Parathyroid adenoma (tissue), 2 donors: ENCODE data around the gene NFATC2.

Experiments used
- H2AFZ ChIP-seq: fragments of 300-600 bp; sonication (generic); one replicate; pipeline ENCODE4 v1.7.0; 2017; ENCODE audit warnings: antibody characterized with exemption, mild to moderate bottlenecking
- H3K27ac ChIP-seq: fragments of 300-600 bp; sonication (generic); one replicate; pipeline ENCODE4 v1.7.0; 2017
- H3K27me3 ChIP-seq: fragments of 300-600 bp; sonication (generic); one replicate; pipeline ENCODE4 v1.7.0; 2017; ENCODE audit warnings: low read length; ENCODE audit not compliant: control insufficient read depth, insufficient read depth
- H3K36me3 ChIP-seq: fragments of 300-600 bp; sonication (generic); one replicate; pipeline ENCODE4 v1.7.0; 2017; ENCODE audit warnings: low read length; ENCODE audit not compliant: control insufficient read depth, insufficient read depth
- H3K4me1 ChIP-seq: fragments of 300-600 bp; sonication (generic); one replicate; pipeline ENCODE4 v1.7.0; 2017; ENCODE audit warnings: control low read depth
- H3K4me2 ChIP-seq: fragments of 300-600 bp; sonication (generic); one replicate; pipeline ENCODE4 v1.7.0; 2017; ENCODE audit warnings: low read length
- H3K4me3 ChIP-seq: fragments of 300-600 bp; sonication (generic); one replicate; pipeline ENCODE4 v1.7.0; 2017; ENCODE audit warnings: low read depth, low read length
- H3K79me2 ChIP-seq: fragments of 300-600 bp; sonication (generic); one replicate; pipeline ENCODE4 v1.7.0; 2017; ENCODE audit warnings: control low read depth
- H3K9ac ChIP-seq: fragments of 300-600 bp; sonication (generic); one replicate; pipeline ENCODE4 v1.7.0; 2017; ENCODE audit warnings: mild to moderate bottlenecking
- H3K9me3 ChIP-seq: fragments of 300-600 bp; sonication (generic); one replicate; pipeline ENCODE4 v1.7.0; 2017; ENCODE audit warnings: low read length; ENCODE audit not compliant: control insufficient read depth
- TF ChIP-seq, protein P1 (sequence below): fragments of 300-600 bp; sonication (generic); IDR thresholded peaks from one replicate; pipeline ENCODE4 v1.7.0; 2017; ENCODE audit warnings: antibody characterized with exemption, mild to moderate bottlenecking
- donor health status: primary hyperparathyroidism.

Gene NFATC2

GRCh38 chr20:51451484-51451883 is 91.0 kb downstream of the NFATC2 start:
- H3K79me2 ChIP-seq = no peaks in the 10 kb centered on the region
- no peak overlapping the region for H3K4me3 ChIP-seq
- H3K4me1 ChIP-seq = peaks cover 18% of the 10 kb centered on the region
- no peak overlapping the region for H3K27ac ChIP-seq
- H3K27me3 ChIP-seq = no peaks in the 10 kb centered on the region
- H3K36me3 ChIP-seq = no peaks in the 10 kb centered on the region
- H3K4me2 ChIP-seq = no peak overlapping the region
- TF ChIP-seq, protein P1, sequence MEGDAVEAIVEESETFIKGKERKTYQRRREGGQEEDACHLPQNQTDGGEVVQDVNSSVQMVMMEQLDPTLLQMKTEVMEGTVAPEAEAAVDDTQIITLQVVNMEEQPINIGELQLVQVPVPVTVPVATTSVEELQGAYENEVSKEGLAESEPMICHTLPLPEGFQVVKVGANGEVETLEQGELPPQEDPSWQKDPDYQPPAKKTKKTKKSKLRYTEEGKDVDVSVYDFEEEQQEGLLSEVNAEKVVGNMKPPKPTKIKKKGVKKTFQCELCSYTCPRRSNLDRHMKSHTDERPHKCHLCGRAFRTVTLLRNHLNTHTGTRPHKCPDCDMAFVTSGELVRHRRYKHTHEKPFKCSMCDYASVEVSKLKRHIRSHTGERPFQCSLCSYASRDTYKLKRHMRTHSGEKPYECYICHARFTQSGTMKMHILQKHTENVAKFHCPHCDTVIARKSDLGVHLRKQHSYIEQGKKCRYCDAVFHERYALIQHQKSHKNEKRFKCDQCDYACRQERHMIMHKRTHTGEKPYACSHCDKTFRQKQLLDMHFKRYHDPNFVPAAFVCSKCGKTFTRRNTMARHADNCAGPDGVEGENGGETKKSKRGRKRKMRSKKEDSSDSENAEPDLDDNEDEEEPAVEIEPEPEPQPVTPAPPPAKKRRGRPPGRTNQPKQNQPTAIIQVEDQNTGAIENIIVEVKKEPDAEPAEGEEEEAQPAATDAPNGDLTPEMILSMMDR = no peak
- H3K9ac ChIP-seq = no peak overlapping the region
- no peaks in the 10 kb centered on the region for H3K9me3 ChIP-seq
- H2AFZ ChIP-seq = no peak overlapping the region

- Histone ChIP-seq H3K4me2 (no peak overlapping the region), H3K79me2 (no peaks in the 10 kb centered on the region), H3K4me1 (peaks cover 19% of the 10 kb centered on the region), H3K9me3 (no peaks in the 10 kb centered on the region), H3K27me3 (no peaks in the 10 kb centered on the region), H3K9ac (no peak overlapping the region), H3K36me3 (no peaks in the 10 kb centered on the region), H2AFZ (no peak overlapping the region), H3K4me3 (no peak overlapping the region), H3K27ac (no peak overlapping the region)
- TF ChIP-seq, protein P1 = no peak
Observed at GRCh38 chr20:51450984-51451383, 91.5 kb downstream of the NFATC2 start.

DNA sequence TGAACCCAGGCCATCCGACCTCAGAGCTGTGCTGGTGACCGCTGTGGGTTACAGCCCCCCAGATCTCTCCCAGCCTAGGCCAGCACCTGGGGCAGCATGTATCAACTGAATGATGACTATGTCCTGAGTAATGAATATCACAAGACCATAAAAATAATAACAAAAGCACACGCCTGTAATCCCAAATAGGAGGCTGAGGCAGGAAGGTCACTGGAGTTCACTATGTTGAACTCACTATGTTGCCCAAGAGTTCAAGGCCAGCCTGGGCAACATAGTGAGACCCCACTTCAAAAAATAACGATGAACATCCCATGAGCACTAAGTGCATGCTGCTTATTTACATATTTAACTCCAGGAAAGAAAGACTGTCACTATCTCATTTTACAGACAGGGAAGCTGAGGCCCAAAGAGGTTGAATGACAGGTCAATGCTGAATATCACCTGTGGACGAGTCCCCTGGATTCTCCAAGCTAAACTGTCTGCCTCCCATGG is 92.3 kb downstream of the NFATC2 start:
- Histone ChIP-seq H3K4me3 (no peak overlapping the region), H3K9me3 (no peaks in the 10 kb centered on the region), H2AFZ (no peak overlapping the region), H3K79me2 (no peaks in the 10 kb centered on the region), H3K27me3 (no peaks in the 10 kb centered on the region), H3K27ac (no peak overlapping the region), H3K9ac (no peak overlapping the region), H3K4me2 (no peak overlapping the region), H3K36me3 (no peaks in the 10 kb centered on the region), H3K4me1 (peaks cover 25% of the 10 kb centered on the region)
- TF ChIP-seq, protein P1 = no peak

- no peak overlapping the region for H3K27ac ChIP-seq
- H3K9me3 ChIP-seq = no peaks in the 10 kb centered on the region
- H3K4me1 ChIP-seq = peaks cover 25% of the 10 kb centered on the region
- H2AFZ ChIP-seq = no peak overlapping the region
- H3K27me3 ChIP-seq = no peaks in the 10 kb centered on the region
- TF ChIP-seq, protein P1 = no peak
- H3K79me2 ChIP-seq = no peaks in the 10 kb centered on the region
- no peak overlapping the region for H3K4me3 ChIP-seq
- no peak overlapping the region for H3K9ac ChIP-seq
- H3K36me3 ChIP-seq = no peaks in the 10 kb centered on the region
- no peak overlapping the region for H3K4me2 ChIP-seq
Observed at GRCh38 chr20:51449498-51450220, 92.9 kb downstream of the NFATC2 start.

DNA sequence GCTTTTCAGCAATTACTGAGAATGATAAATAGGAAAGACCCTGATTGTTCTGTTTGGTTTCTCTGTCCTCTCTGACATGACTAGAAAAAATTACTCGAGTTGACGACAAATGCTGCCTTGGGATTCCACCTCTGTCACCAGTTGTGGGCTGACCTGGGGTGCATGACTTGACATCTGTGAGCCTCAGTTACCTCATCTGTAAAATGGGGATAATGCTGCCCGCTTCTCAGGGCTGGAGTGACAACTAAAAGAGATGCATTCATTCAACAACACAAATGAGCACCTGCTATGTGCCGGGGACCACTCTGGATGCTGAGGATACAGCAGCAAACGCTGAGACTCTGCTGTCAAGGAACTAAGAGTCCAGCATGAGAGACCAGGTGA is 94.8 kb downstream of the NFATC2 start:
- Histone ChIP-seq H2AFZ (no peak overlapping the region), H3K27ac (peak overlapping the region; percentile 58), H3K79me2 (no peaks in the 10 kb centered on the region), H3K27me3 (no peaks in the 10 kb centered on the region), H3K4me2 (peak overlapping the region; percentile 20), H3K36me3 (no peaks in the 10 kb centered on the region), H3K4me1 (peaks cover 25% of the 10 kb centered on the region), H3K9me3 (no peaks in the 10 kb centered on the region), H3K9ac (no peak overlapping the region), H3K4me3 (peak overlapping the region; percentile 11)
- TF ChIP-seq, protein P1 = no peak
